Measurements from ENCODE around the gene FGF4.

Gene FGF4

GRCh38 chr11:69818603-69819441, 43.7 kb upstream of the FGF4 start, which contains the start of gene FGF3:
Gene FGF3 (minus strand): TSS chr11:69819416. CDS start chr11:69818933, 483 bp downstream.
- H3K36me3 ChIP-seq (ENCODE audit: control insufficient read depth, low read length), result no peaks in the 10 kb centered on the region
- no peaks in the 10 kb centered on the region for H3K9me3 ChIP-seq (ENCODE audit: control insufficient read depth, insufficient read depth, low read length)
- H3K4me1 ChIP-seq (ENCODE audit: control insufficient read depth, low read length), result no peaks in the 10 kb centered on the region
- TF ChIP-seq CTCF (IDR thresholded peaks at IDR 0.05; ENCODE audit: low read depth, low read length, poor library complexity, severe bottlenecking) (no peak), EZH2phosphoT487 (IDR thresholded peaks at IDR 0.05; ENCODE audit: borderline replicate concordance, low read length) (no peak)
- no peaks in the 10 kb centered on the region for H3F3A ChIP-seq (ENCODE audit: control insufficient read depth, insufficient read depth)
- H3K27ac ChIP-seq (ENCODE audit: low read depth, low read length), result no peak within 1 kb of the TSS
- H3K4me2 ChIP-seq (ENCODE audit: low read length), result no peak within 1 kb of the TSS
- H3K9me2 ChIP-seq (replicated peaks; ENCODE audit: control insufficient read depth, low read length), result no peaks in the 10 kb centered on the region
- H3K79me2 ChIP-seq (ENCODE audit: control insufficient read depth, low read length), result no peaks in the 10 kb centered on the region
- no peaks in the 10 kb centered on the region for H4K20me1 ChIP-seq (ENCODE audit: control insufficient read depth, insufficient read depth, low read depth, low read length)
- no peak within 1 kb of the TSS for H3K4me3 ChIP-seq (ENCODE audit: low read length)
- H3K27me3 ChIP-seq (ENCODE audit: control insufficient read depth, low read length), result no peaks in the 10 kb centered on the region

GRCh38 chr11:69818231-69818602, 43.1 kb upstream of the FGF4 start:
- TF ChIP-seq CTCF (IDR thresholded peaks at IDR 0.05; ENCODE audit: low read depth, low read length, poor library complexity, severe bottlenecking), result no peak
- TF ChIP-seq EZH2phosphoT487 (IDR thresholded peaks at IDR 0.05; ENCODE audit: borderline replicate concordance, low read length), result no peak
- Histone ChIP-seq H3K4me1 (ENCODE audit: control insufficient read depth, low read length) (no peaks in the 10 kb centered on the region), H3K27me3 (ENCODE audit: control insufficient read depth, low read length) (no peaks in the 10 kb centered on the region), H3K79me2 (ENCODE audit: control insufficient read depth, low read length) (no peaks in the 10 kb centered on the region), H3K27ac (ENCODE audit: low read depth, low read length) (no peak overlapping the region), H3K4me2 (ENCODE audit: low read length) (no peak overlapping the region), H4K20me1 (ENCODE audit: control insufficient read depth, insufficient read depth, low read depth, low read length) (no peaks in the 10 kb centered on the region), H3K9me3 (ENCODE audit: control insufficient read depth, insufficient read depth, low read length) (no peaks in the 10 kb centered on the region), H3F3A (ENCODE audit: control insufficient read depth, insufficient read depth) (no peaks in the 10 kb centered on the region), H3K36me3 (ENCODE audit: control insufficient read depth, low read length) (no peaks in the 10 kb centered on the region), H3K9me2 (replicated peaks; ENCODE audit: control insufficient read depth, low read length) (no peaks in the 10 kb centered on the region), H3K4me3 (ENCODE audit: low read length) (no peak overlapping the region)

GRCh38 chr11:69817265-69818230, 42.4 kb upstream of the FGF4 start:
- Histone ChIP-seq H3K27ac (ENCODE audit: low read depth, low read length) (no peak overlapping the region), H3K9me2 (replicated peaks; ENCODE audit: control insufficient read depth, low read length) (no peaks in the 10 kb centered on the region), H3K9me3 (ENCODE audit: control insufficient read depth, insufficient read depth, low read length) (no peaks in the 10 kb centered on the region), H3K4me1 (ENCODE audit: control insufficient read depth, low read length) (no peaks in the 10 kb centered on the region), H3K27me3 (ENCODE audit: control insufficient read depth, low read length) (no peaks in the 10 kb centered on the region), H3K79me2 (ENCODE audit: control insufficient read depth, low read length) (no peaks in the 10 kb centered on the region), H3K4me2 (ENCODE audit: low read length) (no peak overlapping the region), H3K4me3 (ENCODE audit: low read length) (no peak overlapping the region), H4K20me1 (ENCODE audit: control insufficient read depth, insufficient read depth, low read depth, low read length) (no peaks in the 10 kb centered on the region), H3F3A (ENCODE audit: control insufficient read depth, insufficient read depth) (no peaks in the 10 kb centered on the region), H3K36me3 (ENCODE audit: control insufficient read depth, low read length) (no peaks in the 10 kb centered on the region)
- TF ChIP-seq EZH2phosphoT487 (IDR thresholded peaks at IDR 0.05; ENCODE audit: borderline replicate concordance, low read length) (no peak), CTCF (IDR thresholded peaks at IDR 0.05; ENCODE audit: low read depth, low read length, poor library complexity, severe bottlenecking) (no peak)
